ENCODE data around the gene ACOT2.
"Not testable (repeated sequence)": the region's sequence is repeated elsewhere in the genome, so short reads cannot be mapped to it uniquely, and the experiment has no call there.

GRCh38 chr14:73562256-73562655 is 6.8 kb upstream of the ACOT2 start:
- TF ChIP-seq CTCF (optimal IDR thresholded peaks at IDR 0.05 in 1 of 3, IDR thresholded peaks at IDR 0.05 in 1 of 3, conservative IDR thresholded peaks at IDR 0.05 in 1 of 3; ENCODE audit: extremely low read depth in 1 of 3, insufficient read depth in 2 of 3, low read length in 3 of 3); EZH2 (IDR thresholded peaks at IDR 0.05; ENCODE audit: low read length): not testable (repeated sequence)
